A673 (cell line): Measurements from ENCODE around the gene TTC28.

ENCODE experiments used
- EZH2 ChIP-seq: fragments of 200-600 bp; sonication (generic); IDR thresholded peaks from 2 replicates; pipeline ENCODE4 v1.6.1; 2017; ENCODE audit warnings: borderline replicate concordance, low read depth, mild to moderate bottlenecking, mixed read lengths, antibody characterized with exemption, low read length; ENCODE audit not compliant: poor library complexity, severe bottlenecking
- TF ChIP-seq, protein P1 (sequence below): fragments of 300-800, 200-600 bp; sonication (generic); conservative IDR thresholded peaks from 2 replicates; pipeline ENCODE4 v1.5.1; 2017; ENCODE audit warnings: low read depth, mild to moderate bottlenecking, antibody characterized with exemption, low read length, moderate library complexity, mixed read lengths

DNA sequence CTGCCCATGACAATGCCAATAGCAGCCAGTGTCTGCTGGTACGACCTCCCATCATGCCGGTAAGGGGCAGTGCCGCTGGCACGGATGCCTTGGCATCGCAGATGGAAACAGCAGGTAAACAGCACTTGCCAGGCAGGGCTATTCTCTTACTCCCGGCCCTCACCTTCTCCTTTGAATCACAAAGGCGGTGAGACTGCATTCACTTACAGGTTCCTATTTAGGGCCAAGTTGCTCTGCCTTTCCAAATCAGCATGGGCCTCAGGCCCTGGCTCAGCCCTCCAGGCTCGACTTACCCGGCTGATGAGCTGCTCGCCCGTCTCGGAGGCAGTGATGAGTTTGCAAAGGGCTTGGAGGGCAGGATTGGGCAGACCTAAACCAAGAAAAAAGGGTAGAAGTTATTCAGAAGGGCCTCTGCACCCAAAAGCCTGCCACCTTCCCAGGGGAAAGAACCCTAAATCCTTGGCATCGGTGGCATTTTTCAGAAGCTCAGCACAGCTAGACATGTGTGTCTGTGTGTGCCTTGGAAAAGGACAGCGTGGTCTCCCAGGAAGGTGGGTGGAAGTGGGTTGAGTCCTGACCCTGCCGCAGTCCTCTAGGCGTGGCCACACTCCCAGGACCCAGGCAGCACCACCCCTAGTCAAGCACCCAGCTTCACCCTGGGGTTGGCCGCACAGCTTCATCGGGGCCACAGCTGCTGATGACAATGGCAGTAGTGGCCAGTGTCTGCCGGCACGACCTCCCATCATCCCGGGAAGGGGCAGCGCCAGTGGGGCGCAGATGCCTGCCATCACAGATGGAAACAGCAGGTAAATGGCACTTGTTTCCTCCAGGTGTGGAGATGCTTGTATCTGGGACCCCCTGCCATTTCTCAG is 687.1 kb downstream of the TTC28 start:
- TF ChIP-seq, protein P1, sequence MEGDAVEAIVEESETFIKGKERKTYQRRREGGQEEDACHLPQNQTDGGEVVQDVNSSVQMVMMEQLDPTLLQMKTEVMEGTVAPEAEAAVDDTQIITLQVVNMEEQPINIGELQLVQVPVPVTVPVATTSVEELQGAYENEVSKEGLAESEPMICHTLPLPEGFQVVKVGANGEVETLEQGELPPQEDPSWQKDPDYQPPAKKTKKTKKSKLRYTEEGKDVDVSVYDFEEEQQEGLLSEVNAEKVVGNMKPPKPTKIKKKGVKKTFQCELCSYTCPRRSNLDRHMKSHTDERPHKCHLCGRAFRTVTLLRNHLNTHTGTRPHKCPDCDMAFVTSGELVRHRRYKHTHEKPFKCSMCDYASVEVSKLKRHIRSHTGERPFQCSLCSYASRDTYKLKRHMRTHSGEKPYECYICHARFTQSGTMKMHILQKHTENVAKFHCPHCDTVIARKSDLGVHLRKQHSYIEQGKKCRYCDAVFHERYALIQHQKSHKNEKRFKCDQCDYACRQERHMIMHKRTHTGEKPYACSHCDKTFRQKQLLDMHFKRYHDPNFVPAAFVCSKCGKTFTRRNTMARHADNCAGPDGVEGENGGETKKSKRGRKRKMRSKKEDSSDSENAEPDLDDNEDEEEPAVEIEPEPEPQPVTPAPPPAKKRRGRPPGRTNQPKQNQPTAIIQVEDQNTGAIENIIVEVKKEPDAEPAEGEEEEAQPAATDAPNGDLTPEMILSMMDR, result no peak
- TF ChIP-seq EZH2, result no peak
